GM19023 (cell line): ENCODE results near the gene CNTN1.

Source experiments
- ATAC-seq: cut with Tn5 transposase; IDR thresholded peaks from one replicate; pipeline ENCODE4 v1.9.1; 2021; ENCODE audit warnings: mild to moderate bottlenecking, moderate library complexity; ENCODE audit not compliant: unreplicated experiment

Gene CNTN1

DNA sequence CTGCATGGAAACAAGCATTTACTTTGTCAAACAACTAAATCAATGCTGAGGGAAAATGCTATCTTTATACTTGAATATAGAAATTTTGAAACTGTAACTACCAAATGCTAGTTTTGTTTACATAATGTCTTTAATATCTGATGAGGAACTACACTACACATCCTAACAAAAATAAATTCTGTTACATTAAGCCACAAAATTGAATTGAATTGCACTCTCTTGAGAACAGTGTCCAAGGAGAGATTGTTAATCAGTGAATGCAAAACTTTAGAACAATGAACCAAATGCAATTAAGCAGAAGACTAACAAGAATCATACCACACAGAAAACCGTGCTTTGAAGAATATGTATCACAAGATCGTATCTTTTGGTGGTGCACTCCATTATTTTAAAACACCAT is 141.6 kb downstream of the CNTN1 start:
- no peak for ATAC-seq

DNA sequence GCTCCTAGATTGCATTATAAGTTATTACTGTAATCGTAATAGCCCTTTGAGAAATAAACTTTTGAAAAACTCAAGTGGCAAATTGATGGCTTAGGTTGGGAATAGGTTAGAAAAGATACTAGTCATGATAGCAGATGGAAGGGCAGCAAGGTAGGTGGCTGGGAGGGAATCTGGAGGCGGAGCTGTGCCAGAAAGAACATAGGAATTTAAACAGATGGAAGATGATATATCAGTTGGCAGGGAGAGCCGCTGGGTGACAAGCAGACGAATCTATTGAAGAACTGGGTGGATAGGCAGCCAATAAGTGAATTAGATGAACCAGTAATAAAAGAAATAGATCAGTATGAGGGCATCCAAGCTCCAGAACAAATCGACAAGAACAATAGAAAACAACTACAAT is 142.1 kb downstream of the CNTN1 start:
- ATAC-seq: no peak

GRCh38 chr12:40837891-40838429 is 145.7 kb downstream of the CNTN1 start:
- no peak for ATAC-seq

GRCh38 chr12:40843495-40843894 is 151.3 kb downstream of the CNTN1 start:
- ATAC-seq: no peak

DNA sequence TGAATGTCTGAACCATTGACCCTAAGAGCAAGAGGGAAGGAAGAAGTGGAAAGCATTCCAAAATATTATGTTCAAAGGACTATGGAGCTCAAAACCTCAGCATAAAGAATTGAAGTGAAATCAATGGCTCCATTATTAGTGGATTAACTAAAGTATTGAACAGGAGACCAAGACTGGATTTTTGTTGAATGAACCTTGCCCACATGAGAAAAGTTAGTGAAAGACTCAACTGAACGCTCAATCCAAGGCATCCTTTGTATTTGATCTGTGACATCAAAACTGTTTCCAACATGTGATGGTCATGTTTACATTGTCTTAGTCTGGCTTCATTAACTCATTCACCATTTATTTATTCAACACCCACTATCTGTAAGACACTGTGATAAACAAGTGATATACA is 161.0 kb downstream of the CNTN1 start:
- ATAC-seq: no peak

DNA sequence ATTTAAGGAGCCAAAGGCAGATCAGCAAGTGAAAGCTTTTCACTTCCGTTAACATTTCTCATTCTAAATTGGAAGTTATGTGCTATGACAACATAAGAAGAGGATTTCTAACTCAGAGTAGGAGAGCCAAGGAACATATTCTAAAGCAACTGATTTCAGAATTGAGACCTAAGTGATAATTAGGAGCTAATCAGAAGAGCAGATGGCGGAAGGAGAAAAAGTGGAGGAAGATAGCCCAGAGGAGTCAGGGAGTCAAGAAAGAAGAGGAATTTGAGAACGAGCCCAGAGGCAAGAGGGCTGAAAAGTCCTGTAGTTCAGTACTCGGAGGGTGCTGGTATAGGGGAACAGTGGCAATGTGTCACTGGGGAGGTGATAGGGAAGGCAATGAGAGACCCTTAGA is 162.4 kb downstream of the CNTN1 start:
- ATAC-seq: no peak

- ATAC-seq: no peak
These were observed 172.7 kb downstream of the CNTN1 start for GRCh38 chr12:40864891-40865290.

DNA sequence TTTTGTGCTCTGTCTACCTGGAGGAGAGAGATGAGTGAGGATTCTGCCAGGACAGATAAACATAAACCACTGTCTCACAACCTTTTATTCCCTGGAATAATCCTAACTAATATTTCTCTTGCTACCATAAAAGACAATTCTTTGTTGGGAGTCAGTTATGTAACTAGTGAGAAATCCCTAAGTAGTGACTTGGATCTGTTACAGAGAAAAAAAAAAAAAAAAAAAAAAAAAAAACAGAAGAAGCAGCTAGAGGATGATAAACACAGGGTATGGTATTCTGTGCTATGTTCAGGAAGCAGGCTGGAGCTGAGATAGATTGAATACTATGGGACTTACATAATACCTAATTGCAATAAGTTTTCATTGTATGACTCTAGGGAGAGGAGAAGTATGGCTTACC is 178.7 kb downstream of the CNTN1 start:
- no peak for ATAC-seq

DNA sequence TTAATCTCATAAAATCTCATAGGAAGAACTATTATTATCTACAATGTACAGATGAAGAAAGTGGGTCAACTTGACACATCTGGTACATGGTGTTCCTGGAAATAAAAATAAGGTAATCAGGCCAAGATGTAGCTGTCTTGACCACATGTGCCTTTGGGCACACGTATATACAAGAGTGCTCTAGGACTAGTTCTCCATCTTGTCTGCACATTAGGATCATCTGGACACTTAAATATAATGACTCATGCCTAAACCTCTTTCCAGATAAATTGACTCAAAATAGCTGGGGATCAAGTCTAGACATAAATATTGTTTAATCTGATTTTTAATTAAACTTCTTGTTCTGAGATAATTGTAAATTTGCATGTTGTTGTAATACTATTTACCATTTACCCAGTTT is 182.6 kb downstream of the CNTN1 start:
- ATAC-seq: no peak

- no peak for ATAC-seq
These were observed 197.1 kb downstream of the CNTN1 start for GRCh38 chr12:40889329-40889728.

- no peak for ATAC-seq
These were observed 200.3 kb downstream of the CNTN1 start for GRCh38 chr12:40892528-40892927.

DNA sequence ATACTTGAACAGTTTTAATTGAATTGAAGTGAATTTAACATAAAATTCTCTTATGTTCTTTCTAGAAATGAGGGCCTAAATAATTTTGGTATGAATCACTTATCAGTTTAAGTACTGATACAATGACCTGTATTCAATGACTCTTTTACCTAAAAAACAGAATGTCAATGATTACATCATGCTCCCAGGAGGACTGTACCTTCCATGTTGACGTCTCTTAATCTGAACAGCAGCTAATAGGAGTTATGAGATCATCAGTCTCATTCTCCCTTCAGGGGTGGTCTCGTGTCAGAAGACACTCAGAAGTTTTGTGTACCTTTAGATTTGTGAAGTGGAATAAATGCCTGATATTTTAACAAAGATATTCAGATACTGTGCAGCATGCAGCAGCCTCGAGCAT is 206.3 kb downstream of the CNTN1 start:
- no peak for ATAC-seq

DNA sequence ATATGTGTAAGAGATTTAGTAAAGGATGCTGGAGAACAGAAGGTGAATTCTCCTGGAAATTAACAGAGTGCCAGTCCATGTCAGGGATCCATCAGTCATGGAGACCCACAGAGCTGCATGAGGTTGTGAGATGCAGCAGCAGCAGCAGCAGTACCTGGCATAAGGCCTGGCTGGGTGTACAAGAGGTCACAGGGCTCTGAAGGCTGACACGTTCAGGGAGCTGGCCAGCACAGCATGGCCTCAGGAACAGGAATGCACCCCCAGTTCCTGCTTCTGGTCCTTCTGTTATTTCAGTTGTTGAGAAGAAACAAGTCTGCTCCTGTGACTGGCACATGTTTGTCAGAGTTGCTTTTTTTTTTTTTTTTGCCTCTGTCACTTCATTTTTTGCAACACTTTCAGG is 210.8 kb downstream of the CNTN1 start:
- no peak for ATAC-seq

- ATAC-seq: peak; percentile 96
These were observed 214.9 kb downstream of the CNTN1 start for GRCh38 chr12:40907115-40907527.

- ATAC-seq: no peak
These were observed 219.4 kb downstream of the CNTN1 start for GRCh38 chr12:40911676-40912075.

DNA sequence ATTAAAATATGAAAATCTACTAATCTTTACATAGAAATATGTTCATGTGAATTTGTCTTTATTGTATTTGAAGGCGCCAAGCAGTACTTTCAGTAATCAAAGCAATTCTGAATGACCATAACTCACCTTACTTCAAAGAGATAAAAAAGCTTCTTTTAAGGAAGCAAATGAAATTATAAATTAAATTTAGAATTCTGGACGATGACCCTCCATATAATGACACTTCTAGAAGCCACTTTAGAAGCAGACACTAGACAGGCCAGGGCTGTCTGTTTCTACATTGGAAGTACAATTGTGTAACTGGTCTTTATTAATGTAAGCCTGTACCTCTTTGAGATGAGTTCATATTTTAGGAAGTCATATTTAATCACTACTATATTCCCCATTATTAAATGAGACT is 222.9 kb downstream of the CNTN1 start:
- ATAC-seq: no peak

DNA sequence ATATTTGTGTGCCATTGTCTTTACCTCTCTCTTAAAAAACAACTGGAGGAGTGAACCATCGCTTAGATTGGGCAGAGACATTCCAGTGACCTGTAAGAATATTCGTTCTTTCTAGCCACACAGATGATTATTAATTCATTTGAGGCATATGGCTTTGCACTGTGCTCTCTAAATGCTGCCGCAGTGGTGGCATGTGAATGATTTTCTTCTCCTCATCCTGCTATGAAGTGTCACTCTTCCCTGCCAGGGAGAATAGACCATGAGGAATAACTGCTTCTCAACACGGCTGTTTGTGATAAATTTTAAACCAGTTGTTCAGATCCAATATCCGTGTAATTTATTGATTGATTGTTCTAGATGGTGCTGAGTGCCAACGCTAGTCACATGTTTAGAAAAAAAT is 225.3 kb downstream of the CNTN1 start:
- no peak for ATAC-seq

GRCh38 chr12:40921563-40922163 is 229.4 kb downstream of the CNTN1 start:
- ATAC-seq: no peak

DNA sequence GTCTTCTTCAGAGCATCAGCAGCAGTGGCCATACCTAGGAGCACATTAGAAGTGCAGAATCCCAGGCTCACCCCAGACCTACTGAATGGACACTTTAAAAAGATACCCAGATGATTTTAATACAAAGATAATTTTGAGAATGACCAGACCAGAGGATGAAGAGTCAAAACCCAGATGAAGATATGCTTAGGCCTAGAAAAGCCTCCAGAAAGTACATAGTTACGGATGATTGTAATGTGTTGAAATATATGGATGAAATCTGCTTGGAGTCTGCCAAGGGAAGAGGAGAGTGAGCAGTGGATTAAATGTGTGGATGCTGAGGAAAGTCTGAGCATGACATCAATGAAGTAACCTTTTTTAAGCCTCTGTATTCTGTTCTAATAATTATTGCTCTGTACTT is 245.7 kb downstream of the CNTN1 start:
- no peak for ATAC-seq

DNA sequence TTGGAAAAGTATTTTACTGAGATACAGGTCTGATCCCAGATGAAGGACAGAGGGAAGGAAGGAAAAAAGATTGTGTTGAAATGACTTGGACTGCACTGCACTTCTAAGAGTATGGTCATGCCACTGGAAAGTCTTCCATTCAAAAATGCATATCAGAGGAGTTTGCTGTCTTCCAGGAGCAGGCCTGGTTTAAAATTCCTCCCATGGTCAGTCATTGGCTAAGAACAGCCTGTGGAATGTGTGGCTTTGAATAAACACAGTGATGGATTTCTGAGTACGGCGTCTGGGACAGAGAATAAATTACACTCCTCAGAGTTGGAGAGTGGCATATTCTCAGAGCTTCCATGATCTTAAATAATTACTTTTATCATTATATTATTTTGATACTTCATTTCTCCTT is 250.1 kb downstream of the CNTN1 start:
- ATAC-seq: no peak

GRCh38 chr12:40945772-40946171 is 253.5 kb downstream of the CNTN1 start:
- ATAC-seq: no peak

GRCh38 chr12:40946612-40947194 is 254.5 kb downstream of the CNTN1 start:
- no peak for ATAC-seq

- ATAC-seq: no peak
These were observed 255.6 kb downstream of the CNTN1 start for GRCh38 chr12:40947797-40948196.
